GM23338 (cell line): Measurements from ENCODE around the gene NID2. TPM values are rescaled to one million over a fixed set of nuclear protein-coding genes. Genes with fewer than 3 reads are reported as not detected.

Experiments
- ATAC-seq: fragments of 200-7000 bp; cut with Tn5 transposase; 3 replicates; pipeline ENCODE4 v1.9.1; 2020
- DNase-seq: peaks from one replicate; pipeline ENCODE4 v3.0.0-alpha.2; 2015; ENCODE audit warnings: low spot score
- H2AFZ ChIP-seq: fragments of 200-600 bp; sonication (generic); 2 replicates; pipeline ENCODE4 v1.8.0; 2016; ENCODE audit warnings: antibody characterized with exemption, mild to moderate bottlenecking, moderate library complexity
- H3F3A ChIP-seq: fragments of 200-600 bp; sonication (generic); replicated peaks from 2 replicates; pipeline ENCODE4 v1.8.0; 2017; ENCODE audit warnings: antibody characterized with exemption, mixed run types, low read depth
- H3K27ac ChIP-seq: fragments of 200-600 bp; sonication (generic); 2 replicates; pipeline ENCODE4 v1.6.1; 2016; ENCODE audit warnings: low read depth
- H3K27me3 ChIP-seq: fragments of 200-600 bp; sonication (generic); 2 replicates; pipeline ENCODE4 v1.8.0; 2016; ENCODE audit warnings: mild to moderate bottlenecking, mixed run types, moderate library complexity; ENCODE audit not compliant: insufficient read depth
- H3K36me3 ChIP-seq: fragments of 200-600 bp; sonication (generic); 2 replicates; pipeline ENCODE4 v1.8.0; 2016; ENCODE audit warnings: mild to moderate bottlenecking; ENCODE audit not compliant: insufficient read depth
- H3K4me1 ChIP-seq: fragments of 200-600 bp; sonication (generic); 2 replicates; pipeline ENCODE4 v1.8.0; 2016; ENCODE audit warnings: mild to moderate bottlenecking, moderate library complexity; ENCODE audit not compliant: insufficient read depth
- H3K4me2 ChIP-seq: fragments of 200-600 bp; sonication (generic); 2 replicates; pipeline ENCODE4 v1.7.1; 2017; ENCODE audit warnings: mixed run types
- H3K4me3 ChIP-seq: fragments of 200-600 bp; sonication (generic); 2 replicates; pipeline ENCODE4 v1.6.1; 2016; ENCODE audit warnings: mixed run types
- H3K79me2 ChIP-seq: fragments of 200-600 bp; sonication (generic); replicated peaks from 2 replicates; pipeline ENCODE4 v1.8.0; 2017; ENCODE audit warnings: mild to moderate bottlenecking; ENCODE audit not compliant: insufficient read depth
- H3K9me2 ChIP-seq: fragments of 200-600 bp; sonication (generic); 2 replicates; pipeline ENCODE4 v1.8.0; 2017; ENCODE audit not compliant: insufficient read depth
- H4K20me1 ChIP-seq: fragments of 200-600 bp; sonication (generic); replicated peaks from 2 replicates; pipeline ENCODE4 v1.8.0; 2017; ENCODE audit warnings: mild to moderate bottlenecking; ENCODE audit not compliant: insufficient read depth
- H3K27ac Mint-ChIP-seq: 2 replicates; pipeline ENCODE4 v1.8.0; 2020; ENCODE audit warnings: inconsistent platforms, mild to moderate bottlenecking, moderate library complexity, mixed read lengths
- H3K27me3 Mint-ChIP-seq: 3 replicates; pipeline ENCODE4 v1.8.0; 2022; ENCODE audit warnings: low read depth, mild to moderate bottlenecking, moderate library complexity, mixed read lengths, inconsistent platforms; ENCODE audit not compliant: insufficient read depth, poor library complexity
- H3K36me3 Mint-ChIP-seq: 3 replicates; pipeline ENCODE4 v1.8.0; 2021; ENCODE audit warnings: low read depth, mild to moderate bottlenecking, inconsistent platforms, moderate library complexity, mixed read lengths
- H3K4me1 Mint-ChIP-seq: 3 replicates; pipeline ENCODE4 v1.8.0; 2020; ENCODE audit warnings: mild to moderate bottlenecking, inconsistent platforms, mixed read lengths
- H3K4me3 Mint-ChIP-seq: 3 replicates; pipeline ENCODE4 v1.8.0; 2021; ENCODE audit warnings: moderate library complexity, mild to moderate bottlenecking, inconsistent platforms, mixed read lengths
- H3K9me3 Mint-ChIP-seq: 3 replicates; pipeline ENCODE4 v1.8.0; 2020; ENCODE audit warnings: moderate library complexity, mild to moderate bottlenecking, inconsistent platforms, mixed read lengths
- CREB1 ChIP-seq: fragments of 250-450 bp; sonication (Bioruptor Pico); IDR thresholded peaks from 2 replicates; pipeline ENCODE4 v1.5.0; 2020; ENCODE audit warnings: low read depth, mild to moderate bottlenecking, moderate library complexity
- EZH2phosphoT487 ChIP-seq: fragments of 200-600 bp; sonication (generic); IDR thresholded peaks from one replicate; pipeline ENCODE4 v1.8.1; 2018; ENCODE audit warnings: antibody characterized with exemption; ENCODE audit not compliant: unreplicated experiment
- JUNB ChIP-seq: IDR thresholded peaks from one replicate; pipeline ENCODE4 v1.6.1; 2016; ENCODE audit warnings: antibody characterized with exemption; ENCODE audit not compliant: unreplicated experiment
- POLR2AphosphoS5 ChIP-seq: IDR thresholded peaks from 2 replicates; pipeline ENCODE4 v1.6.1; 2016; ENCODE audit warnings: antibody characterized with exemption, low read depth
- STAT1 ChIP-seq: IDR thresholded peaks from one replicate; pipeline ENCODE4 v1.6.1; 2016; ENCODE audit warnings: antibody characterized with exemption; ENCODE audit not compliant: unreplicated experiment
- ZNF114 ChIP-seq: fragments of 250-450 bp; sonication (Bioruptor Pico); IDR thresholded peaks from 2 replicates; pipeline ENCODE4 v1.5.0; 2020; ENCODE audit warnings: mild to moderate bottlenecking, moderate library complexity
- ZNF331 ChIP-seq: fragments of 250-450 bp; sonication (Bioruptor Pico); IDR thresholded peaks from 2 replicates; pipeline ENCODE4 v1.5.0; 2020; ENCODE audit warnings: low read depth, mild to moderate bottlenecking, moderate library complexity
- polyA plus RNA-seq: library from polyadenylated mRNA; unstranded; fragments of >200 nt; fragmentation: Nextera tagmentation; extraction: Ambion mirVana; gene quantifications from 2 replicates; pipeline ENCODE4 v1.2.1, GENCODE V29; 2016
- total RNA-seq: library from RNA; depleted of rRNA; stranded (reverse); fragments of >200 nt; shearing (Covaris generic); gene quantifications from 2 replicates; pipeline ENCODE4 v1.2.3, GENCODE V29; 2014
- TF ChIP-seq, protein P1 (sequence below): IDR thresholded peaks from 2 replicates; pipeline ENCODE4 v1.6.1; 2016; ENCODE audit warnings: antibody characterized with exemption
- TF ChIP-seq, protein P2 (sequence below): IDR thresholded peaks from one replicate; pipeline ENCODE4 v1.6.1; 2018; ENCODE audit warnings: antibody characterized with exemption; ENCODE audit not compliant: unreplicated experiment
- TF ChIP-seq, protein P3 (sequence below), 2 experiments: fragments of 200-600 bp in 1 of 2; sonication (generic) in 1 of 2; conservative IDR thresholded peaks; 2 replicates each; pipeline versions ENCODE4 v1.5.1 to v1.6.1; 2016 to 2017; ENCODE audit warnings: antibody characterized with exemption in 2 of 2, low read depth in 2 of 2, mild to moderate bottlenecking in 2 of 2, moderate library complexity in 1 of 2

The NID2 gene
- total and polyA plus RNA-seq, 2 experiments from 2014 or later, result 4.3 to 10.4 TPM

DNA sequence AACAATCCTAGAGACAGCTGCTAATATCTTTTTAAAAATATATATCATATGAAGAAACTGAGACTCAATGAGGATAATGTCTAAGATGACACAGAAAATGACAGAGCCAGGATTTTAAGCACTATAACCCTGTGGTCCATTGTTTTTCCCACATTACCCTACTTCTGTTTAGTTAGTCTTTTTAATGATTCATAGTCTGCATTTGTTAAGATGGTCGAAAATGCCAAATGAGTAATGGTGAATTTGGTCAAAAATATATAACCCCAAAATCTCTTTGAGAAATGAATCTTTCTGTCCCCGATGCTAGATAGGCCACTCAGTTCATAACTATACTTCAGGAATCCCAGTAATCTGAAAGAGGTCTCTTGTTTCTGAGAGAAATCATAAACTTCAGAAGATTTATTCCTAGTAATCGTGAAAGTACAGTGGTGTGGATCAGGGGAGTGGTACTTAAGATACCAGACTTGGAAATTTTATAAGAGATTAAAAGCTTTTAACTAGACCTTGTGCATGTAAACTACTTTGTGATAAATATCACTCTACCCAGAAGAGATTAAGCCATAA lies 68.8 kb downstream of the NID2 start (continued):
- TF ChIP-seq, protein P1, sequence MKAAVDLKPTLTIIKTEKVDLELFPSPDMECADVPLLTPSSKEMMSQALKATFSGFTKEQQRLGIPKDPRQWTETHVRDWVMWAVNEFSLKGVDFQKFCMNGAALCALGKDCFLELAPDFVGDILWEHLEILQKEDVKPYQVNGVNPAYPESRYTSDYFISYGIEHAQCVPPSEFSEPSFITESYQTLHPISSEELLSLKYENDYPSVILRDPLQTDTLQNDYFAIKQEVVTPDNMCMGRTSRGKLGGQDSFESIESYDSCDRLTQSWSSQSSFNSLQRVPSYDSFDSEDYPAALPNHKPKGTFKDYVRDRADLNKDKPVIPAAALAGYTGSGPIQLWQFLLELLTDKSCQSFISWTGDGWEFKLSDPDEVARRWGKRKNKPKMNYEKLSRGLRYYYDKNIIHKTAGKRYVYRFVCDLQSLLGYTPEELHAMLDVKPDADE, result no peak
- TF ChIP-seq, protein P2, sequence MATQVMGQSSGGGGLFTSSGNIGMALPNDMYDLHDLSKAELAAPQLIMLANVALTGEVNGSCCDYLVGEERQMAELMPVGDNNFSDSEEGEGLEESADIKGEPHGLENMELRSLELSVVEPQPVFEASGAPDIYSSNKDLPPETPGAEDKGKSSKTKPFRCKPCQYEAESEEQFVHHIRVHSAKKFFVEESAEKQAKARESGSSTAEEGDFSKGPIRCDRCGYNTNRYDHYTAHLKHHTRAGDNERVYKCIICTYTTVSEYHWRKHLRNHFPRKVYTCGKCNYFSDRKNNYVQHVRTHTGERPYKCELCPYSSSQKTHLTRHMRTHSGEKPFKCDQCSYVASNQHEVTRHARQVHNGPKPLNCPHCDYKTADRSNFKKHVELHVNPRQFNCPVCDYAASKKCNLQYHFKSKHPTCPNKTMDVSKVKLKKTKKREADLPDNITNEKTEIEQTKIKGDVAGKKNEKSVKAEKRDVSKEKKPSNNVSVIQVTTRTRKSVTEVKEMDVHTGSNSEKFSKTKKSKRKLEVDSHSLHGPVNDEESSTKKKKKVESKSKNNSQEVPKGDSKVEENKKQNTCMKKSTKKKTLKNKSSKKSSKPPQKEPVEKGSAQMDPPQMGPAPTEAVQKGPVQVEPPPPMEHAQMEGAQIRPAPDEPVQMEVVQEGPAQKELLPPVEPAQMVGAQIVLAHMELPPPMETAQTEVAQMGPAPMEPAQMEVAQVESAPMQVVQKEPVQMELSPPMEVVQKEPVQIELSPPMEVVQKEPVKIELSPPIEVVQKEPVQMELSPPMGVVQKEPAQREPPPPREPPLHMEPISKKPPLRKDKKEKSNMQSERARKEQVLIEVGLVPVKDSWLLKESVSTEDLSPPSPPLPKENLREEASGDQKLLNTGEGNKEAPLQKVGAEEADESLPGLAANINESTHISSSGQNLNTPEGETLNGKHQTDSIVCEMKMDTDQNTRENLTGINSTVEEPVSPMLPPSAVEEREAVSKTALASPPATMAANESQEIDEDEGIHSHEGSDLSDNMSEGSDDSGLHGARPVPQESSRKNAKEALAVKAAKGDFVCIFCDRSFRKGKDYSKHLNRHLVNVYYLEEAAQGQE, result no peak

DNA sequence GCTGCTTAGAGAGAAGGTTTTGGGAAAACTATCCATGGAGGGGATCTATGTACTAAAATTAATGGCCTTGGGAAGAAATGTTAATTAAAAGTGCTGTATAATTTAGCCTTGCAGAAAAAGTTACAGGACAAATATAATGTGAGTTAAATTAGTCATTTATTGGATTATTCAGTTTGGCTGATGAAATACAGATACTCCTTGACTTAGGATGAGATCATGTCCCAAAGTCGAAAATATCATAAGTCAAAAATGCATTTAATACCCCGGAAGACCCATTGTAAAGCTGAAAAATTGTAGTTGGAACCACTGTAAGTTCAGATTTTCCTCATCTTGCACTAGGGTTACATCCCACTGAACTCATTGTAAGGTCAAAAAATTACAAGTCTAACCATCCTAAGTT lies 69.8 kb downstream of the NID2 start:
- Histone ChIP-seq H3K9me2 (no peaks in the 10 kb centered on the region), H3K4me1 (no peaks in the 10 kb centered on the region), H2AFZ (no peak overlapping the region), H4K20me1 (0 out of 2 replicates have a peak, but pooled peaks cover 10% of the 10 kb centered on the region), H3K4me3 (no peak overlapping the region), H3K79me2 (peaks cover 45% of the 10 kb centered on the region), H3K27ac (no peak overlapping the region), H3K4me2 (no peak overlapping the region), H3K27me3 (no peaks in the 10 kb centered on the region), H3K36me3 (peaks cover 52% of the 10 kb centered on the region), H3F3A (no peaks in the 10 kb centered on the region)
- Mint-ChIP-seq H3K27ac (no peak overlapping the region), H3K9me3 (no peaks in the 10 kb centered on the region), H3K36me3 (peaks cover 84% of the 10 kb centered on the region), H3K4me3 (no peak overlapping the region), H3K4me1 (no peaks in the 10 kb centered on the region), H3K27me3 (peaks cover 4% of the 10 kb centered on the region)
- ATAC-seq (no peak), DNase-seq (no peak)
- TF ChIP-seq, protein P3, sequence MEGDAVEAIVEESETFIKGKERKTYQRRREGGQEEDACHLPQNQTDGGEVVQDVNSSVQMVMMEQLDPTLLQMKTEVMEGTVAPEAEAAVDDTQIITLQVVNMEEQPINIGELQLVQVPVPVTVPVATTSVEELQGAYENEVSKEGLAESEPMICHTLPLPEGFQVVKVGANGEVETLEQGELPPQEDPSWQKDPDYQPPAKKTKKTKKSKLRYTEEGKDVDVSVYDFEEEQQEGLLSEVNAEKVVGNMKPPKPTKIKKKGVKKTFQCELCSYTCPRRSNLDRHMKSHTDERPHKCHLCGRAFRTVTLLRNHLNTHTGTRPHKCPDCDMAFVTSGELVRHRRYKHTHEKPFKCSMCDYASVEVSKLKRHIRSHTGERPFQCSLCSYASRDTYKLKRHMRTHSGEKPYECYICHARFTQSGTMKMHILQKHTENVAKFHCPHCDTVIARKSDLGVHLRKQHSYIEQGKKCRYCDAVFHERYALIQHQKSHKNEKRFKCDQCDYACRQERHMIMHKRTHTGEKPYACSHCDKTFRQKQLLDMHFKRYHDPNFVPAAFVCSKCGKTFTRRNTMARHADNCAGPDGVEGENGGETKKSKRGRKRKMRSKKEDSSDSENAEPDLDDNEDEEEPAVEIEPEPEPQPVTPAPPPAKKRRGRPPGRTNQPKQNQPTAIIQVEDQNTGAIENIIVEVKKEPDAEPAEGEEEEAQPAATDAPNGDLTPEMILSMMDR (conservative IDR thresholded peaks at IDR 0.05; ENCODE audit: low read depth in 2 of 2), result no peak
- TF ChIP-seq EZH2phosphoT487, result no peak
- TF ChIP-seq JUNB, result no peak
- TF ChIP-seq STAT1, result no peak
- TF ChIP-seq, protein P2, result no peak
- TF ChIP-seq ZNF331 (CRISPR knock-in tag), result no peak
- TF ChIP-seq CREB1 (CRISPR knock-in tag), result no peak
- TF ChIP-seq POLR2AphosphoS5, result no peak
- TF ChIP-seq ZNF114 (CRISPR knock-in tag), result no peak
- TF ChIP-seq, protein P1, result no peak
